Rectal smooth muscle tissue (tissue), 1 donor: ENCODE results near the gene IFT43.
A peak's percentile ranks its signal among the peaks of the same experiment; 100 is the strongest.

Experiments used
- H3K27ac ChIP-seq: one replicate; pipeline ENCODE4 v1.7.0; 2013; ENCODE audit warnings: low read depth, low read length, inconsistent platforms
- H3K27me3 ChIP-seq: one replicate; pipeline ENCODE4 v1.7.0; 2013; ENCODE audit warnings: low read length; ENCODE audit not compliant: control insufficient read depth, insufficient read depth
- H3K36me3 ChIP-seq: one replicate; pipeline ENCODE4 v1.7.0; 2013; ENCODE audit warnings: low read length; ENCODE audit not compliant: control insufficient read depth, insufficient read depth
- H3K4me1 ChIP-seq: one replicate; pipeline ENCODE4 v1.7.0; 2013; ENCODE audit warnings: low read length; ENCODE audit not compliant: control insufficient read depth, insufficient read depth
- H3K4me3 ChIP-seq: one replicate; pipeline ENCODE4 v1.7.0; 2013; ENCODE audit warnings: low read length
- H3K9ac ChIP-seq: one replicate; pipeline ENCODE4 v1.7.0; 2013; ENCODE audit warnings: low read length

Gene IFT43

GRCh38 chr14:76112889-76113624 lies 127.5 kb downstream of the IFT43 start:
- H3K27me3 ChIP-seq: peaks cover 2% of the 10 kb centered on the region
- H3K36me3 ChIP-seq: no peaks in the 10 kb centered on the region
- peaks cover 4% of the 10 kb centered on the region for H3K4me1 ChIP-seq
- no peak overlapping the region for H3K4me3 ChIP-seq
- no peak overlapping the region for H3K9ac ChIP-seq
- no peak overlapping the region for H3K27ac ChIP-seq

- no peak overlapping the region for H3K4me3 ChIP-seq
- H3K4me1 ChIP-seq: peaks cover 4% of the 10 kb centered on the region
- H3K27me3 ChIP-seq: peaks cover 2% of the 10 kb centered on the region
- H3K36me3 ChIP-seq: no peaks in the 10 kb centered on the region
- H3K27ac ChIP-seq: no peak overlapping the region
- H3K9ac ChIP-seq: no peak overlapping the region
Observed at GRCh38 chr14:76113691-76114090, 128.1 kb downstream of the IFT43 start.

- H3K36me3 ChIP-seq: no peaks in the 10 kb centered on the region
- H3K27me3 ChIP-seq: peaks cover 2% of the 10 kb centered on the region
- H3K4me1 ChIP-seq: peaks cover 4% of the 10 kb centered on the region
- H3K27ac ChIP-seq: no peak overlapping the region
- no peak overlapping the region for H3K9ac ChIP-seq
- H3K4me3 ChIP-seq: no peak overlapping the region
Observed at GRCh38 chr14:76115010-76115422, 129.5 kb downstream of the IFT43 start.

- peak overlapping the region; percentile 24 for H3K27ac ChIP-seq
- no peak overlapping the region for H3K9ac ChIP-seq
- H3K4me3 ChIP-seq: no peak overlapping the region
- H3K36me3 ChIP-seq: no peaks in the 10 kb centered on the region
- peaks cover 2% of the 10 kb centered on the region for H3K27me3 ChIP-seq
- peaks cover 4% of the 10 kb centered on the region for H3K4me1 ChIP-seq
Observed at GRCh38 chr14:76117789-76118484, 132.4 kb downstream of the IFT43 start.

- H3K36me3 ChIP-seq: no peaks in the 10 kb centered on the region
- H3K27ac ChIP-seq: no peak overlapping the region
- peaks cover 2% of the 10 kb centered on the region for H3K27me3 ChIP-seq
- H3K4me1 ChIP-seq: peaks cover 4% of the 10 kb centered on the region
- H3K4me3 ChIP-seq: no peak overlapping the region
- H3K9ac ChIP-seq: no peak overlapping the region
Observed at GRCh38 chr14:76118594-76118993, 133.0 kb downstream of the IFT43 start.

- no peak overlapping the region for H3K27ac ChIP-seq
- no peak overlapping the region for H3K4me3 ChIP-seq
- peaks cover 4% of the 10 kb centered on the region for H3K4me1 ChIP-seq
- H3K9ac ChIP-seq: no peak overlapping the region
- no peaks in the 10 kb centered on the region for H3K36me3 ChIP-seq
- H3K27me3 ChIP-seq: no peaks in the 10 kb centered on the region
Observed at GRCh38 chr14:76121089-76121748, 135.7 kb downstream of the IFT43 start.

GRCh38 chr14:76123426-76124225 lies 138.1 kb downstream of the IFT43 start:
- Histone ChIP-seq H3K9ac (no peak overlapping the region), H3K36me3 (no peaks in the 10 kb centered on the region), H3K27ac (no peak overlapping the region), H3K4me1 (no peaks in the 10 kb centered on the region), H3K27me3 (no peaks in the 10 kb centered on the region), H3K4me3 (no peak overlapping the region)

- Histone ChIP-seq H3K27me3 (no peaks in the 10 kb centered on the region), H3K9ac (no peak overlapping the region), H3K4me3 (no peak overlapping the region), H3K36me3 (no peaks in the 10 kb centered on the region), H3K27ac (no peak overlapping the region), H3K4me1 (no peaks in the 10 kb centered on the region)
Observed at GRCh38 chr14:76125511-76125910, 139.9 kb downstream of the IFT43 start.

GRCh38 chr14:76126076-76126475 lies 140.5 kb downstream of the IFT43 start:
- no peaks in the 10 kb centered on the region for H3K4me1 ChIP-seq
- H3K27me3 ChIP-seq: no peaks in the 10 kb centered on the region
- H3K36me3 ChIP-seq: no peaks in the 10 kb centered on the region
- no peak overlapping the region for H3K27ac ChIP-seq
- no peak overlapping the region for H3K9ac ChIP-seq
- no peak overlapping the region for H3K4me3 ChIP-seq

GRCh38 chr14:76129851-76130576 lies 144.5 kb downstream of the IFT43 start:
- Histone ChIP-seq H3K9ac (no peak overlapping the region), H3K27me3 (no peaks in the 10 kb centered on the region), H3K36me3 (no peaks in the 10 kb centered on the region), H3K27ac (no peak overlapping the region), H3K4me1 (no peaks in the 10 kb centered on the region), H3K4me3 (no peak overlapping the region)

GRCh38 chr14:76131071-76131965 lies 145.8 kb downstream of the IFT43 start:
- H3K27me3 ChIP-seq: no peaks in the 10 kb centered on the region
- no peaks in the 10 kb centered on the region for H3K4me1 ChIP-seq
- no peak overlapping the region for H3K9ac ChIP-seq
- H3K36me3 ChIP-seq: no peaks in the 10 kb centered on the region
- no peak overlapping the region for H3K4me3 ChIP-seq
- no peak overlapping the region for H3K27ac ChIP-seq
